ENCODE data around the gene ZRANB1.

The ZRANB1 gene

GRCh38 chr10:125005312-125006187 lies 63.6 kb downstream of the ZRANB1 start:
- TF ChIP-seq, protein P1, sequence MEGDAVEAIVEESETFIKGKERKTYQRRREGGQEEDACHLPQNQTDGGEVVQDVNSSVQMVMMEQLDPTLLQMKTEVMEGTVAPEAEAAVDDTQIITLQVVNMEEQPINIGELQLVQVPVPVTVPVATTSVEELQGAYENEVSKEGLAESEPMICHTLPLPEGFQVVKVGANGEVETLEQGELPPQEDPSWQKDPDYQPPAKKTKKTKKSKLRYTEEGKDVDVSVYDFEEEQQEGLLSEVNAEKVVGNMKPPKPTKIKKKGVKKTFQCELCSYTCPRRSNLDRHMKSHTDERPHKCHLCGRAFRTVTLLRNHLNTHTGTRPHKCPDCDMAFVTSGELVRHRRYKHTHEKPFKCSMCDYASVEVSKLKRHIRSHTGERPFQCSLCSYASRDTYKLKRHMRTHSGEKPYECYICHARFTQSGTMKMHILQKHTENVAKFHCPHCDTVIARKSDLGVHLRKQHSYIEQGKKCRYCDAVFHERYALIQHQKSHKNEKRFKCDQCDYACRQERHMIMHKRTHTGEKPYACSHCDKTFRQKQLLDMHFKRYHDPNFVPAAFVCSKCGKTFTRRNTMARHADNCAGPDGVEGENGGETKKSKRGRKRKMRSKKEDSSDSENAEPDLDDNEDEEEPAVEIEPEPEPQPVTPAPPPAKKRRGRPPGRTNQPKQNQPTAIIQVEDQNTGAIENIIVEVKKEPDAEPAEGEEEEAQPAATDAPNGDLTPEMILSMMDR (IDR thresholded peaks at IDR 0.05; ENCODE audit: insufficient read depth, missing control alignments): no peak
- DNase-seq (ENCODE audit: insufficient read length, low spot score) (no peak), FAIRE-seq (no peak)

DNA sequence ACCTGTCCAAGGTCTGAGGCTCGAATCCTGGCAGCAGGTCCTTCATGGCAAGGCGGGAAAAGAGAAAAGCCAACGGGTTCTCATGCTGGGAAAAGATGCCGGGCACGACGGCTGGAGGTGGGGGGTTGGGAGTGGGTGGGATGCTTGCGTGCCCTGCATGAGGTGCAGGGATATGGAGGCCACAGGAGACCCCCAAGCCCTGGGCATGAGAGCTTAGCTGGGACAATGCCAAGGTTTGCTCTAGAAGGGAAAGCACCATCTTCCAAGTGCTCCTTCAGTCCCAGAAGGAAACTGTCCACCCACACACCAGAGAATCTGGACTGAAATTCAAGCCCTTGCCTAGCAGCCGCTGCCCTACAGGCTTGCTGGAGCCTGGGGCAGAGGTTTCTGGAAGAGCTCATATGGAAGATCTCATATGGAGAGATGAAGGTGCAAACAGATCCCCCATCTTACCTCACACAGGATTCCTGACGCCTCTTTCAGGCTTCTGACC lies 64.3 kb downstream of the ZRANB1 start:
- no peak for DNase-seq (ENCODE audit: insufficient read length, low spot score)
- TF ChIP-seq, protein P1 (IDR thresholded peaks at IDR 0.05; ENCODE audit: insufficient read depth, missing control alignments): no peak
- no peak for FAIRE-seq

GRCh38 chr10:125006921-125007426 lies 65.1 kb downstream of the ZRANB1 start:
- no peak for DNase-seq (ENCODE audit: insufficient read length, low spot score)
- TF ChIP-seq, protein P1 (IDR thresholded peaks at IDR 0.05; ENCODE audit: insufficient read depth, missing control alignments): no peak
- no peak for FAIRE-seq

DNA sequence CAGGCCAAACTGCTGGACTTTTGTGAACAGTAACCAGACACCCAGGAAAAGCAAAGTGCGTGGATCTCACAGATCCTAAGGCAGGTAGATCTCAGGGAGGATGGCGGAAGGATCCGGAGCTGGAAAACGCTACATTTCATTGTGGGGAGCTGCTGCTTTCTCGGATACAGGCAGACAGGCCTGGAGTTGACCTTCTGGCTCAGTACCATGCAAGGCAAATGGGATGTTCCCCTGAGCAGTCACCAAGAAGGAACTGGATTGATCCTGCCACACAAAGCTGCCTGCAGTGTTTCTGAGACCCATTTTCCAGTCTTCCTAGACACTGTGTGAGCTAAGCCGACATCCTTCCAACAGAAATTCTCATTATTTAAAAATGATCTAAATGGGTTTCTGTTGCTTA lies 65.5 kb downstream of the ZRANB1 start:
- DNase-seq (ENCODE audit: insufficient read length, low spot score): no peak
- TF ChIP-seq, protein P1 (IDR thresholded peaks at IDR 0.05; ENCODE audit: insufficient read depth, missing control alignments): no peak
- FAIRE-seq: no peak

DNA sequence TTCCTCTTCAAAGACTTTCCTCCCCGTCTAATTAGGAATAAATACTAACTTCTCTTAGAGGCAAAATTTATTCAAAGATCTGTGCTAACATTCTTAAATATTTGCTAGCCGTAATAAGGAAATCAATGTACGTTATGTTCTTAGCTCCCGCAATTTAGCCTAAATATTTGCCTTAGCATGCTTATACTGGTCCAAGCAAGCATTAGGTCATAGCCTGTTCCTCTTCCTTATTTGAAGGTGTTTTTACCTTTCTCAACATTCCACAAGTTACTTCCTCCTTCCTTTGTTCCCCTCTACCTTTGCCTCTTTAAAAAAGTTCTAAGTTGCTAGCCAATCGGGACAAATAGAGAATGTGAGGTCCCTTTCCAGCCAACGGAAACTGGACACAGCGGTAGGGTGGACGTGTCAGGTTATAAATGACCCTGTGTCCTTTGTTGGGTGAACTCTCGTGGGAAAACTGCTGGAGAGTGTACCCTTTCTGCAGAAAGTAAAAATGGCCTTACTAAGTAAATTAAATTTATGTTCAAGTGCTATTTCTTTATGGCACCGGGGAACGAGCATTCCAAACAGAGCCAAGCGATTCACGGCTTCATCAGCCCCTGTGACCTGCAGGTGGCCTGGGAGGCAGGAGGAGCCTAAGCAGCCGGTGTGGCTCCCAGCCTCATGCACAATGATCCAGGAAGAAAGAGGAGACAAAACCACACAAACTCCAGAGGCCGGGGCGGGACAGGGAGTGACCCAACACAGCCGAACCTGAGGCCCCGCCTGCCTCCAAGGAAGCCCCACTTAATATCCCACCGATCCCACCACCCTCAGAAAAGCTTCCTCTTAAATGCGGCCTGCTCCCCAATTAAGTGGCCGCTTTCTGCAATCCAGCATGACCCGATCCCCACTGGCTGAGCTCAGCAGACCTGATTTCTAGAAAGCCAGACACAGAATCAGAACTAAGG lies 67.0 kb downstream of the ZRANB1 start:
- DNase-seq (ENCODE audit: insufficient read length, low spot score) (no peak), FAIRE-seq (no peak)
- TF ChIP-seq, protein P1 (IDR thresholded peaks at IDR 0.05; ENCODE audit: insufficient read depth, missing control alignments): no peak

DNA sequence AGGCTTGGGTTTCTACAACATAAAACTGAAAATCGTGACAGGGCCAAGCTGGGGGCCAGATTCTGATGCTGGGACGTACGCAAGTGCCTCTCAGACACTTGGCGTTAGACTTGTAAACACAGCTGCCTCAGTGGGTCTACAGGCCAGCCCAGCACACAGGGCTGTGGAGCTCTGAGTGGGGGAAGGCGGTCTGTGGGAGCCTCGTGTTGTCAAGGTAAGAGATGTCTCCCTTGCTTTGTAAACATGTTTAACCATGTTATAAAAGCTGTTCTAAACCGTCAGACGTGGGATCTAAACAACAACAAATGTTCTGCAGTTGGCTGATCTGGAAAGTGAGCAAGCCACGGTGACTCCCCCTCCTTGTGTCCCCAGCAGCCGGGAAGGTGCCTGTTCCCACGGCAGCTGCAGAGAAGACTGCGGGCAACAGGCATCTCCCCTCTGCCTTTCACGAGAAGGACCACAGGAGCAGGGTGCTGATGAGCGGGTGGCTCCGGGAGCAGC lies 67.8 kb downstream of the ZRANB1 start:
- no peak for FAIRE-seq
- DNase-seq (ENCODE audit: insufficient read length, low spot score): no peak
- TF ChIP-seq, protein P1 (IDR thresholded peaks at IDR 0.05; ENCODE audit: insufficient read depth, missing control alignments): no peak

All from D721Med (cell line).